Osteoblast (primary cell): ENCODE results near the gene TEX22. TPM values are rescaled to one million over a fixed set of nuclear protein-coding genes. Genes with fewer than 3 reads are reported as not detected.

Experiments
- DNase-seq: peaks from one replicate; pipeline ENCODE4 v3.0.0; 2011; ENCODE audit warnings: low spot score, mixed read lengths; ENCODE audit not compliant: insufficient read length; ENCODE audit errors: missing footprints
- H2AFZ ChIP-seq: 2 replicates; pipeline ENCODE4 v1.6.0; 2011; ENCODE audit warnings: mild to moderate bottlenecking, low read length
- H3K27ac ChIP-seq: 2 replicates; pipeline ENCODE4 v1.5.1; 2011; ENCODE audit warnings: mild to moderate bottlenecking, low read depth, low read length, moderate library complexity
- H3K27me3 ChIP-seq: 2 replicates; pipeline ENCODE4 v1.6.0; 2012; ENCODE audit warnings: mild to moderate bottlenecking, control low read depth, inconsistent platforms, low read length, moderate library complexity; ENCODE audit not compliant: insufficient read depth
- H3K36me3 ChIP-seq: 2 replicates; pipeline ENCODE4 v1.5.1; 2011; ENCODE audit warnings: mild to moderate bottlenecking, low read length, control low read depth, moderate library complexity; ENCODE audit not compliant: insufficient read depth
- H3K4me1 ChIP-seq: 2 replicates; pipeline ENCODE4 v1.5.1; 2011; ENCODE audit warnings: mild to moderate bottlenecking, low read length, control low read depth, moderate library complexity; ENCODE audit not compliant: insufficient read depth
- H3K4me2 ChIP-seq: 2 replicates; pipeline ENCODE4 v1.6.0; 2011; ENCODE audit warnings: mild to moderate bottlenecking, low read length; ENCODE audit not compliant: insufficient read depth
- H3K4me3 ChIP-seq: fragments of 200-600 bp; sonication (generic); 3 replicates; pipeline ENCODE4 v1.5.1; 2012; ENCODE audit warnings: mild to moderate bottlenecking, low read length, inconsistent platforms; ENCODE audit not compliant: insufficient read depth
- H3K79me2 ChIP-seq: 2 replicates; pipeline ENCODE4 v1.6.0; 2012; ENCODE audit warnings: mild to moderate bottlenecking, low read length, control low read depth, inconsistent platforms; ENCODE audit not compliant: insufficient read depth
- H3K9me3 ChIP-seq: 2 replicates; pipeline ENCODE4 v1.5.1; 2011; ENCODE audit warnings: low read depth, low read length, control low read depth
- H4K20me1 ChIP-seq: 2 replicates; pipeline ENCODE4 v1.6.0; 2012; ENCODE audit warnings: mild to moderate bottlenecking, low read length, control low read depth; ENCODE audit not compliant: insufficient read depth
- CTCF ChIP-seq: IDR thresholded peaks from 2 replicates; pipeline ENCODE4 v1.5.1; 2011; ENCODE audit warnings: mild to moderate bottlenecking, low read depth, low read length, moderate library complexity; ENCODE audit errors: extremely low read depth
- total RNA-seq: library from RNA; depleted of rRNA; stranded (reverse); fragments of >200 nt; gene quantifications from 2 replicates; pipeline ENCODE4 v1.2.3, GENCODE V29; 2012

The TEX22 gene
- total RNA-seq, 1 donor = under 0.01 TPM

DNA sequence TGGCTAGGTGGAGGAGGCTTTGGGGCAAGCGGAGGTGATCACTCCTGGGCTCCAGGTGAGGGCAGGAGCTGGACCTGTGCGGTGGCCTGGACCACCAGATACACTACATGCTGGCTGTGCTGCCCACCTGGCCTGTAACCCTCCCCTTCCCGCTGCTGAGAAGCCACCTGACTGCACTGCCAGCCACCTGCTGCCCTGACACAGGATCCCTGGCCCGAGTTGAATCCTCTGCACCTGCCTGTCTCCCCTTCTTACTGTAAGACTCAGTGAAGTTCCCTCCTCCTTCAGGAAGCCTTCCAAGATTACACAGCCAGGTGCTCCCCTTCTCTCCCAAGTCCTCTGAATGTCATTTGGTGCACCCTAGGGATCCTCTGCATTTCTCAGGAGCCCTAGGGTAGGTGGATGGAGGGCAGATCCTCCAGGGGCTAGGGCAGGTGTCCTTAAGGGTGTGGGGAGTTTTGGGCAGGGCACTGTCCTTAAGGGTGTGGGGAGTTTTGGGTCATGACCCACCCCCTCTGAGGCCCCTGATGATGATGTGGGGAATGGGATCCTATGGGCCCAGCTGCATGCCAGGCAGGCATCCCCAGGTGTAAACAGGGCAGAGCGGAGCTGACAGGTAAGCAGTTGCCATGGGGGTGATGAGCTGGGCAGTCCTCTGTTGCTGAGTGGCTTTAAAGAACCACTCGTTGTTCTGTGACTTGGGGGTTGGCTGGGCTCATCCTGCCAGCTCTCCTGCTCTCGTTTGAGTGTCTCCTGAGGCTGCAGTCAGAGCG is 14.6 kb downstream of the TEX22 start:
- no peaks in the 10 kb centered on the region for H3K36me3 ChIP-seq
- no peaks in the 10 kb centered on the region for H3K4me1 ChIP-seq
- H3K27me3 ChIP-seq = peaks cover 16% of the 10 kb centered on the region
- H3K4me3 ChIP-seq = no peak overlapping the region
- H3K4me2 ChIP-seq = no peak overlapping the region
- H3K27ac ChIP-seq = no peak overlapping the region
- no peaks in the 10 kb centered on the region for H3K9me3 ChIP-seq
- no peaks in the 10 kb centered on the region for H3K79me2 ChIP-seq
- H4K20me1 ChIP-seq = peaks cover 9% of the 10 kb centered on the region
- no peak for TF ChIP-seq CTCF
- DNase-seq = peak; percentile 77
- H2AFZ ChIP-seq = no peak overlapping the region

DNA sequence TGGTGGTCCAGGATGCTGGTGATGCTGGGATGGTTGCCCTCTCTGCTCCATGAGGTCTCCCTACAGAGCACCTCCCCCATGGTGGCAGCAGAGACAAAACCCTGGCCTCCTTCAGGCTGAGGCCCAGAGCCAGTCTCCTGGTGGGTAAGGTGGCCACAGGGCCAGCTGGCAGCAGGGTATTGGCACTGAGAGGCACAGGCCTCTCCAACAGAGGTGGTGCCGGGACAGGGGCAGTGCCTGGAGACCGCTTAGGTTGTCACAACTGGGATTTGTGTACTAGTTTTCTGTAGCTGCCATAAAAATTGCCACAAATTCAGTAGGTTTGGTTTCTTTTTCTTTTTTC is 15.2 kb downstream of the TEX22 start:
- H2AFZ ChIP-seq = no peak overlapping the region
- peaks cover 9% of the 10 kb centered on the region for H4K20me1 ChIP-seq
- no peaks in the 10 kb centered on the region for H3K9me3 ChIP-seq
- H3K4me3 ChIP-seq = no peak overlapping the region
- no peaks in the 10 kb centered on the region for H3K79me2 ChIP-seq
- H3K4me1 ChIP-seq = no peaks in the 10 kb centered on the region
- no peak overlapping the region for H3K27ac ChIP-seq
- H3K4me2 ChIP-seq = no peak overlapping the region
- no peak for TF ChIP-seq CTCF
- no peaks in the 10 kb centered on the region for H3K36me3 ChIP-seq
- DNase-seq = peak; percentile 45
- peaks cover 16% of the 10 kb centered on the region for H3K27me3 ChIP-seq

DNA sequence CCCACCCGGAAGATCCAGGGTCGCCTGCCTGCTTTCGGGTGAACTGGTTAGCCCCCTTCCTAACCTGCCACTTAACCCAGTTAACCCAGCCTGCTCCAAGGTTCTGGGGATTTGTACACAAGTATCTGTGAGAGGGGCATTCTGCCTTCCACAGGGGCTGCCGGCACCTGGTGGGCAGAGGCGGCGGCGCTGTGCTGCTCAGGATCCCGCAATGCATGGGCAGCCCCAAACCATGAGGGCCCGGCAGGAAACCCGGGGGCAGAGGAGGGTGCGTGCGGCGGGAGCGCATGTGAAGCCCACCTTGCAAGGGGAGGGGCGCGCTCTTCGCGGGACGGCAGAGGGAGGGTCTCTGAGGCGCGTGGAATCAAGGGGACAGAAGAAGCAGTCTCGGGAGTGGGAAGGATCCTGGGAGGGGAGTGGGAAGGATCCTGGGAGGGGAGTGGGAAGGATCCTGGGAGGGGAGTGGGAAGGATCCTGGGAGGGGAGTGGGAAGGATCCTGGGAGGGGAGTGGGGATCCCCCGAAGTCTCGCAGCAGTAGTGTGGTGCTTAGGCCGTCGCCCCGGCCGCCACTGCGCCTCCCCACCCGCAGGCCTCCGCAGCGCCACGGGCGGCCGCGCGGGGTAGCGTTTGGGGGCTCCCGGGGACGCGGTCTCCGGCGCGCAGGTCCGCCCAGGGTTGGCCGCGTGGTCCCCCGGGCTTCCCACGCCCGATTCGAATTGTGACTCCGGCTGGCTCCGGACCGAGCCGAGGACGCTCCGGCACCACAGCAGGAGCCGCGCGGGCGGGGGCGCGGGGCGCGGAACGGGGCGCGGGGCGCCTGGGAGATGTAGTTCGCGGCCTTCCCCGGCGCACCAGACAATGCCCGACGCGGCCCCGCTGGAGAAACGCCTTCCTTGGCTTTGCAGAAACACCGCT is 16.4 kb downstream of the TEX22 start:
- H3K4me2 ChIP-seq = peak overlapping the region; percentile 77
- no peak overlapping the region for H3K27ac ChIP-seq
- H3K4me1 ChIP-seq = peaks cover 8% of the 10 kb centered on the region
- DNase-seq = peak; percentile 100
- H3K27me3 ChIP-seq = peaks cover 16% of the 10 kb centered on the region
- peak; percentile 39 for TF ChIP-seq CTCF
- H3K4me3 ChIP-seq = peak overlapping the region; percentile 70
- peaks cover 4% of the 10 kb centered on the region for H3K79me2 ChIP-seq
- no peaks in the 10 kb centered on the region for H3K36me3 ChIP-seq
- H3K9me3 ChIP-seq = no peaks in the 10 kb centered on the region
- peak overlapping the region; percentile 35 for H2AFZ ChIP-seq
- H4K20me1 ChIP-seq = peaks cover 7% of the 10 kb centered on the region
